Type B pancreatic cell (in vitro differentiated cells): ENCODE measurements around the gene PTTG1IP. TPM values are rescaled to one million over a fixed set of nuclear protein-coding genes. Genes with fewer than 3 reads are reported as not detected.

Experiments
- DNase-seq: peaks from one replicate; pipeline ENCODE4 v3.0.0; 2021; ENCODE audit warnings: mixed read lengths; ENCODE audit not compliant: unreplicated experiment; ENCODE audit errors: extremely low spot score
- H3K27ac Mint-ChIP-seq: 2 replicates; pipeline ENCODE4 v1.8.0; 2021; ENCODE audit warnings: mild to moderate bottlenecking, mixed read lengths
- H3K27me3 Mint-ChIP-seq: 2 replicates; pipeline ENCODE4 v1.8.0; 2021; ENCODE audit warnings: mixed read lengths
- H3K36me3 Mint-ChIP-seq: 2 replicates; pipeline ENCODE4 v1.8.0; 2021; ENCODE audit warnings: mixed read lengths
- H3K4me1 Mint-ChIP-seq: one replicate; pipeline ENCODE4 v1.8.0; 2021; ENCODE audit warnings: mixed read lengths; ENCODE audit not compliant: unreplicated experiment
- H3K4me3 Mint-ChIP-seq: 2 replicates; pipeline ENCODE4 v1.8.0; 2021; ENCODE audit warnings: mild to moderate bottlenecking, mixed read lengths
- H3K9me3 Mint-ChIP-seq: 2 replicates; pipeline ENCODE4 v1.8.0; 2021; ENCODE audit warnings: mixed read lengths
- total RNA-seq: library from RNA; stranded (reverse); gene quantifications from 2 replicates; pipeline ENCODE4 v1.2.1, GENCODE V29; 2021; ENCODE audit warnings: low replicate concordance
- TF ChIP-seq, protein P1 (sequence below): fragments of 200-600 bp; sonication (generic); conservative IDR thresholded peaks from 2 replicates; pipeline ENCODE4 v1.5.0; 2021; ENCODE audit warnings: antibody characterized with exemption, mild to moderate bottlenecking

PTTG1IP gene
- total RNA-seq, 1 donor from 2014 or later: 168 TPM

- peak overlapping the region; percentile 50 for H3K27ac Mint-ChIP-seq
- H3K36me3 Mint-ChIP-seq: peaks cover 23% of the 10 kb centered on the region
- peak overlapping the region; percentile 99 for H3K4me3 Mint-ChIP-seq
- peaks cover 30% of the 10 kb centered on the region for H3K4me1 Mint-ChIP-seq
- TF ChIP-seq, protein P1, sequence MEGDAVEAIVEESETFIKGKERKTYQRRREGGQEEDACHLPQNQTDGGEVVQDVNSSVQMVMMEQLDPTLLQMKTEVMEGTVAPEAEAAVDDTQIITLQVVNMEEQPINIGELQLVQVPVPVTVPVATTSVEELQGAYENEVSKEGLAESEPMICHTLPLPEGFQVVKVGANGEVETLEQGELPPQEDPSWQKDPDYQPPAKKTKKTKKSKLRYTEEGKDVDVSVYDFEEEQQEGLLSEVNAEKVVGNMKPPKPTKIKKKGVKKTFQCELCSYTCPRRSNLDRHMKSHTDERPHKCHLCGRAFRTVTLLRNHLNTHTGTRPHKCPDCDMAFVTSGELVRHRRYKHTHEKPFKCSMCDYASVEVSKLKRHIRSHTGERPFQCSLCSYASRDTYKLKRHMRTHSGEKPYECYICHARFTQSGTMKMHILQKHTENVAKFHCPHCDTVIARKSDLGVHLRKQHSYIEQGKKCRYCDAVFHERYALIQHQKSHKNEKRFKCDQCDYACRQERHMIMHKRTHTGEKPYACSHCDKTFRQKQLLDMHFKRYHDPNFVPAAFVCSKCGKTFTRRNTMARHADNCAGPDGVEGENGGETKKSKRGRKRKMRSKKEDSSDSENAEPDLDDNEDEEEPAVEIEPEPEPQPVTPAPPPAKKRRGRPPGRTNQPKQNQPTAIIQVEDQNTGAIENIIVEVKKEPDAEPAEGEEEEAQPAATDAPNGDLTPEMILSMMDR: no peak
- no peaks in the 10 kb centered on the region for H3K27me3 Mint-ChIP-seq
- DNase-seq: no peak
- no peaks in the 10 kb centered on the region for H3K9me3 Mint-ChIP-seq
Observed at GRCh38 chr21:44799646-44800045, 73.8 kb downstream of the PTTG1IP start.

Other genes starting within 250 kb of the PTTG1IP start
- gene KRTAP10-9, start 246.6 kb downstream of the PTTG1IP start, total RNA-seq: not detected in 2 replicates
- not detected in 2 replicates for gene KRTAP10-10, start 236.3 kb downstream of the PTTG1IP start, total RNA-seq
- not detected in 2 replicates for gene KRTAP10-11, start 227.3 kb downstream of the PTTG1IP start, total RNA-seq
- not detected in 2 replicates for gene KRTAP12-4, start 219.0 kb downstream of the PTTG1IP start, total RNA-seq
- not detected in 2 replicates for gene KRTAP12-3, start 215.8 kb downstream of the PTTG1IP start, total RNA-seq
- gene KRTAP12-2, start 206.8 kb downstream of the PTTG1IP start, total RNA-seq: not detected in 2 replicates
- gene KRTAP12-1, start 191.5 kb downstream of the PTTG1IP start, total RNA-seq: not detected in 2 replicates
- not detected in 2 replicates for gene KRTAP10-12, start 176.5 kb downstream of the PTTG1IP start, total RNA-seq
- 0.34 and 0.59 TPM in 2 replicates for gene TSPEAR, start 162.1 kb downstream of the PTTG1IP start, total RNA-seq
- gene UBE2G2, start 71.9 kb downstream of the PTTG1IP start, total RNA-seq: 75.6 and 92.4 TPM in 2 replicates
- 61.0 and 81.2 TPM in 2 replicates for gene SUMO3, start 55.6 kb downstream of the PTTG1IP start, total RNA-seq
- gene ITGB2, start 47.2 kb upstream of the PTTG1IP start, total RNA-seq: 0.36 and 0.80 TPM in 2 replicates
- 25.6 and 33.3 TPM in 2 replicates for gene SLX9, start 66.3 kb upstream of the PTTG1IP start, total RNA-seq
- 20.7 and 20.9 TPM in 2 replicates for gene ADARB1, start 200.9 kb upstream of the PTTG1IP start, total RNA-seq